Right lobe of liver (tissue), 4 donors: ENCODE measurements around the gene JAZF1.

Experiments used
- POLR2A ChIP-seq: fragments of 450-650 bp; IDR thresholded peaks from one replicate; pipeline ENCODE4 v1.6.1; 2017; ENCODE audit warnings: antibody characterized with exemption, mild to moderate bottlenecking
- TF ChIP-seq, protein P1 (sequence below), 4 donors: fragments of 200-600 bp in 3 of 4; fragments of 450-650 bp in 1 of 4; IDR thresholded peaks; one replicate each; pipeline versions ENCODE4 v1.5.1 to v1.8.0; 2016 to 2022; ENCODE audit warnings: antibody characterized with exemption in 4 of 4, mild to moderate bottlenecking in 2 of 4
- donor health status: DM: no; HTN: no; CAD: no.
- donor health status: DM: no; HTN: no; CAD: no.
- donor health status: DM: no; HTN: yes; CAD: no.

- no peak for TF ChIP-seq POLR2A
- TF ChIP-seq, protein P1, sequence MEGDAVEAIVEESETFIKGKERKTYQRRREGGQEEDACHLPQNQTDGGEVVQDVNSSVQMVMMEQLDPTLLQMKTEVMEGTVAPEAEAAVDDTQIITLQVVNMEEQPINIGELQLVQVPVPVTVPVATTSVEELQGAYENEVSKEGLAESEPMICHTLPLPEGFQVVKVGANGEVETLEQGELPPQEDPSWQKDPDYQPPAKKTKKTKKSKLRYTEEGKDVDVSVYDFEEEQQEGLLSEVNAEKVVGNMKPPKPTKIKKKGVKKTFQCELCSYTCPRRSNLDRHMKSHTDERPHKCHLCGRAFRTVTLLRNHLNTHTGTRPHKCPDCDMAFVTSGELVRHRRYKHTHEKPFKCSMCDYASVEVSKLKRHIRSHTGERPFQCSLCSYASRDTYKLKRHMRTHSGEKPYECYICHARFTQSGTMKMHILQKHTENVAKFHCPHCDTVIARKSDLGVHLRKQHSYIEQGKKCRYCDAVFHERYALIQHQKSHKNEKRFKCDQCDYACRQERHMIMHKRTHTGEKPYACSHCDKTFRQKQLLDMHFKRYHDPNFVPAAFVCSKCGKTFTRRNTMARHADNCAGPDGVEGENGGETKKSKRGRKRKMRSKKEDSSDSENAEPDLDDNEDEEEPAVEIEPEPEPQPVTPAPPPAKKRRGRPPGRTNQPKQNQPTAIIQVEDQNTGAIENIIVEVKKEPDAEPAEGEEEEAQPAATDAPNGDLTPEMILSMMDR (IDR thresholded peaks at IDR 0.05): no peak
These were observed 171.7 kb downstream of the JAZF1 start for GRCh38 chr7:28008911-28009310.
